HG02973 (cell line): ENCODE measurements around the gene CELF2.

Experiments used
- ATAC-seq: cut with Tn5 transposase; IDR thresholded peaks from one replicate; pipeline ENCODE4 v1.9.1; 2021; ENCODE audit warnings: moderate library complexity; ENCODE audit not compliant: unreplicated experiment

Gene CELF2

DNA sequence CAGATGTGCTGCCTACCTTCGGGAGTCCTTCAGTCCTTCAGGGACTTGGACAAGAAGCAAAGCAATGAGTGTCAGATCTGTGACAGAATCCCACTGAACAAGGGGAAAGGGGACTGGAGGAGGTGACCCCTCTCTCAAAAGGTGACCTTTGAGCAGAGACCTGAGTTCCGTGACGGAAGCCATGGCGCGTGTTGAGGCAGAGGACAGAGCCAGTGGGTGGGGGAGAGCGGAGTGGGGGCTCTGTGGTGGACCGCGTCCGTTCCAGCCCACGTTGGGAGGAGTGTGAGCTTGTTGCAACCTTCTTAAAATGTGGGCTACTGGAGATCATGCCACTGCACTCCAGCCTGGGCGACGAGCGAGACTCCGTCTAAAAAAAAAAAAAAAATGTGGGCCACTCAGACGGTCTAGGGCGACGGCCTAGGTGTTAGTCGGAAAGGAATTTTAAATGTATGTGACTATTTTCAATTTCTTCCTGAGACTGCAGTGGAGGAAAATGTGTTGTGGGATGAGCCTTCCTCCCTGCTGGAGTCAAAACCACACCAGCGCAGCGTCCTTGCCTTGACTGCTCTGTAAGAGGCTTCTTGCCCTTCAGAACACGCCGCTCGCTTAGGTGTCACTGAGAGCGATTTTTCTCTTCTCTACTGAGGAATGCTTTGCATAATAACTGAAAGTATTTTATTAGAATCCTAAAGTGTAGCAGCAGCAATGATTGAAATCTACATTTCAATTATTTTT, 272.7 kb downstream of the CELF2 start:
- ATAC-seq = no peak

DNA sequence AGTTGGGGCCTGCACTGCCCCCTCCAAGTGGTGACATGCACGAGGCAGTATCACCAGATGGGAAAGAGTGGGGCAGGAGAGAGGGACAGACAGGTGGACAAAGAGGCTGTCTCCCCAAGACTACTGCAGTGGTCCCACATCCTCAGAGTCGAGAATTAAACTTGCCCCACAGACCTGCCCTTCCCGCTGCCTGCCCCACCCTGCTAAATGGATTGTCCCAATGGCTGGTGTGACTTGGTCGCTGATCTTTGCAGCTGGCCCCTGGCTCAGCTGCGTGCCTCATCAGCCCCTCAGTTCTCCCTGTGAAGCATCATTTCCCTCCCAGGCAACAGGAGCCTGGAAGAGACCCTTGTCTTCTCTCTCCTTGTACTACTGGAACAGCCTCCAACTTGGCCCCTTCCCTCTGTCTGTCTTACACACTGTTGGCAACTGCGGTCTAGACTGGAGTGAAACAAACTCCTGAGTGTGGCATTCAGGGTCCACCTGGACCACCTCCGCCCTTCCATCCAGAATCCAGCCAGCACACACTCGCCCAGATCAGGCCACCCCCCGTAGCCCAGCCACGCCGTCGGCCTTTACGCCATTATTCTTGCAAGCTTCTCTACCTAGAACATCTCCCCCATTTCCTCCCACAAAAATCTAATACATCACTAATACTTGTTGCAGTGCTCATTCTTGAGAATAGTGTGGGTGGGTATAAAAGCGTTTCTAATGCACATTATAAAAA, 275.1 kb downstream of the CELF2 start:
- no peak for ATAC-seq

DNA sequence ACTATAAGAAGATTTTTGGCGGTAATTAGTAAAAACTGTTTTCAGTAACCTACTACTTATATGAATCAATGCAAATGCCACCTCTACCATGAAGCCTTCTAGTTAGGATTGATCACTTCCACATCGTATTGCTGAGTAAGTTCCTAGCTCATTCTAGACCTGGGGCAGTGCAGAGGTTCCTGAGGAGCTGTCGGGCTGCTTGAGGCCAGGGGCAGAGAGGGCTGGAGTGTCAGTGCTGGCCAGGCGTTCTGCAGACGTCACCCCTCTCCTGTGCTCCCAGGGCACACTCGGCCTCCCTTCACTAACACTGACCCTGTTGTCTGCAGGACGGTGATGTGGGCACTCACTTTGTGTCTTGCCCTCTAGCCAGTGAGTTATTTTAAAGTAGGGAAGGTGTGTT, 275.7 kb downstream of the CELF2 start:
- no peak for ATAC-seq

DNA sequence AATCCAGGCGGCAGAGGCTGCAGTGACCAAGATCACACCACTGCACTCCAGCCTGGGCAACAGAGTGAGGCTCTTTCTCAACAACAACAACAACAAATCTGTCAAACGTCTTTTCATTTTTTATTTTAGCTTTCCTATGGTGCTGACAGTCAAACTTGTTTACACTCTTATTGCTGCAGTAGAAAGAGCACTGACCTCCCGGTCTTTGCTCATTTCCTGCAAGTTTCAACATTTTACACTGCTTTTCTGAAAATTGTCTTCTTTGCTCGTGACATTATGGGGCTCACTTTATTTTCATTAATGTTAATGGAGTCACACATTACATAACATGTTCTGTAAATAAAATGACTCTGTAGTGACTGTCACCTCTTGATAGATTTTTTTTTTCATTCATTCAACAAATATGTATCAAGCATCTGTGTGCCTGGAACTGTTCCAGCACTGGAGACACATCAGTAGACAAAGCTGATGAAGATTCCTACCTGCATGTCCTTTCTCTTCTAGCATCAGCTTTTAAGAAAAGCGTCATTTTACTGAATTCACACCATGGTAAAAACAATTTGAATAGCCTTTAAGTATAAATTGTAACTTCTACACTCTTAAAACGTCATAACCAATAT, 277.3 kb downstream of the CELF2 start:
- no peak for ATAC-seq

DNA sequence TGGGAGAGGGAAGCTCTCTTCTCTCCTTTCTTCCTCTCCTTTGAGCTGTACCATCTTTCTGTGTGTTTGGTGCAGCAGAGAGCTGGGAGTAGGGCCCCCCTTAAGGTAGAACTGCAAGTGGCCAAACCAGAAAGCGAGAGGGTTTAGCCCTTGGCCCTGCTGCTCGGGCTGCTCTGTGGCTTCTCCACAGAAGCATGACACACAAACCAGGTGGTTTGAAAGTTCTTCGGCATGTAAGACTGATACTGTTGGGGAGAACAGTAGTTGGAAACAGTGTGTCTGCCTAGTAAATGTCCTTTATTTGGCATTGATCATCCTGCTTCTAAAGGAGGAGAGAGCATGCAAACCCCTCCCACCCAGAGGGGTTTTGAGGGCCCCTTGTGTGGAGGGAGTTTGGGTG, 277.8 kb downstream of the CELF2 start:
- ATAC-seq = no peak

DNA sequence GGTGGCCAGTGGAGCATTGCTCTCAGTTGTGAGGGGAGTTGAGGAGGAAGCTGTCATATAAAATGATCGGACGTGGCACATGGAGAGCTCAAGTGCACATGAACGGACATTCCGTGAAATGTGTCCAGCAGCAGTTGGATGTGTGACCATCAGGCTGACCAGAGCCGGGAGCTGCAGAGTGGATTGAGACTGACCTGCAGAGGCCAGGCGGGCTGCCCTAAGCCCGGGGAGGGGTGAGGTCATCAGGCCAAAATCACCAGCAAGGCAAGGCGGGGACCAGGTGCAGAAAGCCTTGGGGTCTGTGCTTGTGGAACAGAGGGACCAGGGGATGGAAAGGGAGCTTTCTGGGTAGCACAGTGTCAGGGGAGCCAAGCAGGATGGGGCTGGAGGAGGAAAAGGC, 279.5 kb downstream of the CELF2 start:
- ATAC-seq = no peak

DNA sequence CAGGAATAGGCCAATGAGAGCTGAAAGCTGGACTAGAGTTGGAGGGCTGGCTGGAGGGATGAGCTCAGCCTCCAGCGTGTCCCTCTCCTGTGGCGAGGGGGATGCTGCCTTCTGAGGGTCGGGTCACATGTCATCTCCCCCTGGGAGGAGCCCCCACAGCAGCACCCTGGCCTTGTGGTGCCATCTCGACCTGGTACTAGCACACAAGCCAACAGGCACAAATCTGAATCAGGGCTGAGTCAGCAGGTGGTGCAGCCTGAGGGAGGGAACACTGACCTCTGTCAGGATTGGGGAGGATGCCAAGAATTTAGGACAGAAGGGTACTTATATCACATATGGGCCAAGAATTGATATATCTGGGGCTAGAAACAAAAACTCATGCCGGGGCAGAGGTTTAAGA, 280.4 kb downstream of the CELF2 start:
- no peak for ATAC-seq

DNA sequence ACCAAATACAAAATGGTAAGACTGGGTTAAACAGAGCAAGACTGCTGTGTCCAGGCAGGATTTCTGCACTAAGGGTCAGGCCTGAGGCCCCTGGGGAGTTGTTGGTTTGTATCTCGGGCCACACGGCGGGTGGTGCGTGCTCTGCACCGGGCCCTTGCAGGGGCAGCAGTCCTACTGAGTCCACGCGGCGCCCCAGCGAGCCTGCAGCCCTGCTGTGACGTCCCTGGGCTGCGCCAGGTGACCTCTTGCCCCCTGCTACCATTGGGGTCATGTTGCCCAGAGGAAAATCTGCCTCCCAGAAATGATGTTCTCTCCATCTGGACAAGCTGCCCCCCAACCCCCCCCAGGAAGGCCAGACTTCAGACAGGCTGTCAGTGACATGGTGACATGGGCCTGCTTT, 281.5 kb downstream of the CELF2 start:
- no peak for ATAC-seq

DNA sequence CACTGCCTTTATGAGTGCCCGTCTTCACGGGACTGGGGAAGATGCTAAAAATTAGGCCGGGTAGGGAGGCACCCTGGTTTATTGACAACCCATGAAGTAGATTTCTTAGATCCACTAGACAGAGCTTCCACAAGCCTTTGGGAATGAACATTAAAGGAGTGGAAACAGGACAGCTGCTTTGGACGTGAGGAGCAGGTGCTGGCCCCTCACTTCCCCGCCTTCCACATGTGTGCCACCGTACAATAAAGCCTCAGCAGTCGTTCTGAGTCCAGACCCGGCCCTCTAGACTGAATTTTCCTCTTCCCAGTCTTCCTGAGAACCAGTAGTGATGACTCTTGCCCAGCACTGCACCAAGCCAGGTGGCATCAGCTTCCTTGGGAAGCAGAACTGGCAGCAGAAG, 282.4 kb downstream of the CELF2 start:
- no peak for ATAC-seq

DNA sequence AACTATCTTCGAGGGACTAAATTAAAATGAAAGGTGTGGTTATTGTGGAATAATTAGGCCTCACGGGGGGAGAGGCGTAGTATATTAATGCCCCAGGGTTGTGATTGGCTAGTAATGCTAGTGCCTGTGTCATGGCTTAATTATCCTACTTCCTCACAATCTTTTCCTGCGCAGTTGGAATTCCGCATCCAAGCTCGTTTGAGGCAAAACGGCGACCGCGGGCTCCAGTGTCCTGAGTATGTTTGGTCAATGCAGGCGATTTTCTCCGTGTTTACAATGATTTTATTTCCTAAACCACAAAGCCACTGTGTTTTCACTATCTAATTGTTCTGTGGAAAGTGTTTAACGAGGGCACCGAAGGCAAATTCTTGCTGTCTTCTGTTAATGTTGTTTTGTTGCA, 282.9 kb downstream of the CELF2 start:
- no peak for ATAC-seq

DNA sequence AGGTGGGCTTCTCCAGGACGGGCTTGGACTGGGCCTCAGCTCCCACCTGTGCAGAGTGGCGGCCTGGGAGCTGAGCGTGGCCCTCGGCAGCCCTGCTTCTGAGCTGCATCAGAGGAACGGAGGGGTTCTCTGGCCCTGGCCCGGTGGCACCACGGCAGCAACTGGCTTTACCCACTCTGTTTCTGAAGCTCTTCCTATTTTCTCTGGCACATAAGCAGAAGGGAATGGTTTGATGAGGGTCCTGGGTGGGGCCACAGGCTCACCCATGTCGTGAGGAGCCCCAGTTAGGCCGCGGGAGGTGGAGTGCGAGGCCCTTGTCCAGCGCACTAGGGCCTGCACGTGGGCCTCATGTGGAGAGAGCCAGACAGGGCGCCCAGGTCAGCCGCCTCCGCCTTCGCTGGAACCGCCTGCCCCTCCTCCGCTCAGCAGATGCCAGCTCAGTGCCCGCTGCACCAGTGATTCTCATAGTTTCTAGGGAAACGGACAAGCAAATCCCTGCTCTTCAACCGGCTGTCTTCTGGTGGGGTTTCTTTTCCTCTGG, 284.0 kb downstream of the CELF2 start:
- ATAC-seq = no peak

DNA sequence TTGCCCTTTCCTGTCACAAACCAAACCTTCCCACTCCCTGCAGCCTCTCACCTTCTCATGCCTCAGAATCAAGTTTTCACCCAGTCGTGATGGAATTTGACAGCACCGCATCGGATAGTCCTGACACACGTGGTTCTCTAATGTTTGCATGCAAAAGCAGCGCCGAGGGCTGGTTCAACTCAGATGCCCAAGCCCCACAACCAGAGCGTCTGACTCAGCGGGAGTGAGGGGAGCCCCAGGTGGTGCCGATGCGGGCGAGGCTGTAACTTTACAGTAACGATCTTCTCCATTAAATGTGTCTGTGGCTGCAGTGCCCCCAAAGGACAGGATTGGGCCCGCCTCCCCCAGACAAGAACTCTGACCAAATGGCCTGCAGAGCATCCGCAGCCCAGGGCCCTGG, 284.5 kb downstream of the CELF2 start:
- no peak for ATAC-seq

DNA sequence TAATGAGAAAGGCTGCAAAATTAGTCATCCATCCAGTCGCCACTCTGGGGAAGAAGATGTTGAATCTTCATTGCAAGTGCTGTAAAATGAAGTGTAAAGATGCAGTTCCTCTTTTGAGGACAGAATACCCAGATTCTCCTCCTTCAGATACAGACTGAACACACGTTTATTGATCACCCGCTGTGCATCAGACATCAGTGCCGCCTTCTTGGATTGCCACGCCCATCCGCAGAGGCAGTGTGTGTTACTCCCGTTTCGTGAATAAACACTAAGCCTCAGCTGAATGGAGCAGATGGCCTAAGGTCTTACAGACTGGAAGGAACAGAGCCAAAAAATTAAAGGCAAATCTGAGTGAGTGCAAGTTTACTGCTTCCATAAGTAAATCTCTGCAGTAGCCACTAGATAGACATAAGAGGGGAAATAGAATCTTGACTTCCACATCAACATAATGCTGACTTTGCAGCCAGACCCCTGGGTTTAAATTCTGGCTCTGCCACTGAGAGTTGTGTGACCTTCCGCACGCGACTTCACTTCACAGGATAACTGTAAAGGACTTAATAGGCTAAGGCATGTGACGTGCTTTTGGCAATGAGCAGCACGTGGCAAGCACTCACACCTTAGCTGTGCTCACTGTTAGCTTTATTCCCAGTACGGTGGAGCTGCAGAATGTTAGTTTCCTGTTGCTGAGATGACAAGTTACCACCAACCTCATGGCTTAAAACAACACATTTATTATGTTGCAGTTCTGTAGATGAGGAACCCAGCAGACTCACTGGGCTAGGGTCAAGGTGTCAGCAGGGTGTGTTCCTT, 285.9 kb downstream of the CELF2 start:
- ATAC-seq = no peak

DNA sequence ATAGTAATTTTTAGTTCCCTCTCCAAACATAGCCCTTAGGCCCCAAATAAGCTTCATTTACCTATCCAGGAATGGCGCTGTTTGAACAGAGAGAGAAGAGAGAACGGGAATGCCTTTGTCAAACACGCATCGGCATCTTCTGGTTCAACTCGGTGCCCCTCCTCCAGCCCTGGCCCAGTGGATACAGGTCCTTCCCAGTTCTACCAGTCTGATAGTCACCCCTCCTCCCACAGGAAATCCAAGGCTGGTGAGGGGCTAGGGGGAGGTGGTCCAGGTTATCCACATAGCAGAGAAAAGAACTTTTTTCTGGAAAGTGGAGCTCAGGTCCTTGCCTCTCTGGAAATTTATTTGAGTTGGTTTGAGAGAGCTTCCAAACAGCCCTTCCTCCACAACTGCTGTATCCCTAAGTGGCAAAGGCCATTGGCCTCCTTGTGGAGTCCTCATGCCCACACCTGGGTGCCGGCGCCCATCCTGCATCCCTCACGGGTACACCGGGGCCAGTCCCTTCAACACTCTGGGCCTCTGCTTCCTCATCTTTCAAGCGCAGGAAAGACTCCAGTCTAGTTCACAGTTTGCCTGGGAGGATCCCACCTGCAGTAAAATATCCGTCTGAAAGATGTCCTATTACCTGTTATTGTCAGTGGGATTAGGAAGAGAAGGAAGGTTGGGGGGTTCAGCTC, 287.4 kb downstream of the CELF2 start:
- no peak for ATAC-seq

DNA sequence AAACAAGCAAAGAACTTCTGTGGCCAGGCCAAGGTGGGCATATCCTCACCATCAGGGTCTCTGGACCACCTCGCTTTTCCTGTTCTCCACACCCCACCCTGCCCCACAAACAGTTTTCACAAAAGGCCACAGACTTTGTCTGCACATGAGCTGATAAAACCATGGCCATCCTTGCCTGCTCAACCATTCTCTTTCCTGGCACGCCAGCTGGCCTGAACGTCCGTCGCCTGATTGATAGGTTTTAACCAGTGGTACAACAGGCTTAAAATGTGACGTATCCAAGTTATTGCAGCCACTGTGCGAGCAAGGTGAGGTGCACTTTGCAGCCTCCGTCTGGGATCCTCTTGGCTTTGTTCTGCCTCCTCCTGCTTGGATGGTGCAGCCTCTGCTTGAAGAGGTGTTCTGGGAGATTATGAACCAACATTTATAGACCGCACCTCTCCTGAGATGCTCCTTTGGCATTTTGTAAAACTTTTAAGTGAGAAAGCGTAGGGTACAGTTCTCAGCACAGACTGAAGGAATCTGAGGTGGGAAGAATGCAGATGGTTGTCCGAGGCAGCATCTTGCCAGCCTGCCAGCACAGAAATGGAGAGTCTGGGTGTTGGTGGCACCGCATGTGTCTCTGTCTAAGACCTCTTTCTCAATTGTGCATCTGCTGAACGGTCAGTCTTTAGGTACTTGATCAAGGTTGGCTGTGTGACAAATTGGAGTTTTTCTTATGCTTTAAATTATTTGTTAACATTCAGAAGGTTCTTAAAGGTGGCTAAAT, 288.3 kb downstream of the CELF2 start:
- ATAC-seq = no peak

DNA sequence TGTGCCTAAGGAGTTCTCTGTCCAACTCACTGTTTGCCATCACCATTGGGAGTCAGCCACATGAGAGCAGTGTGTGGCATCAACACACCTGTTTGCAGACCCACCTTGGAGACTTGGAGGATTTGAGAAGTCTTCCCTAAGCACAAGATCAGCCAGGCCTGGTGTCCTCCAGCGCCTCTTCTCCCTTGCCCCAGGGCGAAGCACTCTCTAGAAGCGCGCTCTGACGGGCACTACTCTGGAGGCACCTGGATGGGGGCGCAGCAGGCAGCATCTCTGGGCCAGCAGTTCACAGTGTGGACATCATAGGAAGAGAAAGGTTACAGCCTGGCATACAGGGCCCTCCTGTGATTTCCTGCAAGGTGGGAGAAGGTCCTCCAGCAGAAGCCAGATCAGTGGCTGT, 289.3 kb downstream of the CELF2 start:
- no peak for ATAC-seq

DNA sequence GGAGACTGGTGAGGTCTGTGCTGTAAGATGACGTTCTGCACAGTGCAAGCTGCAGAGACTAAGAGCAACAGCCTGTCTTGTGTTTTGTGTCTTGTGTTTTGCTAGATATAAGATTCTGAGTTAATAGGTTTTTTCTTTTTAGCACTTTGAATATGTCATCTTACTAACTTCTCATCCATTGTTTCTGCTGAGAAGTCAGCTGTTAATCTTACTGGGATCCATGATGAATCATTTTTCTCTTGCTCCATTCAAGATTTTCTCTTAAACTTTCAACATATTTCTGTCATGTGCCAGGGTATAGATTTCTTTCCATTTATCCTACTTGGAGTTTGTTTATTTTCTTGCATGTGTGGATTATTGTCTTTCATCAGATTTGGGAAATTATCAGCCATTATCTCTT, 290.3 kb downstream of the CELF2 start:
- ATAC-seq = no peak

DNA sequence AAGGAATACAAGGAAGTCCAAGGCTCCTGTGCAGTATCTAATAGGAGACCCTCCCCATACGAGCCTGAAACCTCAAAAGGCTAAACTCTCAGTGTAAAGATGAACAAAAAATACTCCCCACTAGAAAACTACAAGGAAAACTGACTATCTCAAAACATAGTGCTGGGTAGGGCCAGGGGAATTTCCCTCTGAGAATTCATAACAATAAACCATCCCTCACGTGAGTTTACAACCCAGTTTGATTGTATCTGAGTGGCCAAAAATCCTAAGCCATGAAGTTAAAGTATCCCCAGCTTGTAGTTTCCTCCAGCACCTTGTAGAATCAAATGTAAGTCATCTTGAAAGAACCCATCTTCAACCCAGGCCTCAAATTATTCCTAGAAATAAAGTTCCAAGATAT, 293.4 kb downstream of the CELF2 start:
- no peak for ATAC-seq

DNA sequence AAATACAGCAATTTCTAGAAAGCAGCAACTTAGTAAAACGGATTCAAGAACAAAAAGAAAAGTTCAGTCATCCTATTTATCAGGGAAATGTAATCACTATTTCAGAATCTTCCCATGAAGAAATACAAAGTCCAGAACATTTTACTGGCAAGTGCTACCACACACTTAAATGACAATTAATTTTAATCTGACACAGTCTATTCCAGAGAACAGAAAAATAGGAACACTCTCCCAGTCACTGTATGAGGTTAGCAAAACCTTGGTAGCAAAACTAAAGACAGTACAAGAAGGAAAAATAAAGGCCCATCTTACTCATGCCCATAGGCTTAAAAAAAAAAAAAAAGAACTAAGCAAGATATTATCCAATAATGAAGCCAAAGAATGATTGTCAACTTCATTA, 295.8 kb downstream of the CELF2 start:
- ATAC-seq = no peak
